Caki2 (cell line): ENCODE results near the gene LSM2. TPM values are rescaled to one million over a fixed set of nuclear protein-coding genes. Genes with fewer than 3 reads are reported as not detected.
"Not testable (repeated sequence)": the region's sequence is repeated elsewhere in the genome, so short reads cannot be mapped to it uniquely, and the experiment has no call there.

Experiments
- DNase-seq: peaks from one replicate; pipeline ENCODE4 v3.0.0-alpha.2; 2015; ENCODE audit warnings: low read depth
- in situ Hi-C: cut with HindIII; loops from 2 replicates; pipeline ENCODE4 v1.10.0; 2016; ENCODE audit warnings: low sequenced_read_pairs, low pct_unique_long_range_greater_than_20kb, mixed read lengths
- total RNA-seq: library from RNA; depleted of rRNA; stranded (reverse); fragments of >200 nt; shearing (Covaris generic); gene quantifications from 2 replicates; pipeline ENCODE4 v1.2.3, GENCODE V29; 2014; ENCODE audit warnings: low replicate concordance

The LSM2 gene
- total RNA-seq, 1 experiment from 2014 or later: 75.6 TPM

GRCh38 chr6:31830886-31831335 is 24.1 kb upstream of the LSM2 start:
- in situ Hi-C loops: no loop called here
- DNase-seq: no peak

DNA sequence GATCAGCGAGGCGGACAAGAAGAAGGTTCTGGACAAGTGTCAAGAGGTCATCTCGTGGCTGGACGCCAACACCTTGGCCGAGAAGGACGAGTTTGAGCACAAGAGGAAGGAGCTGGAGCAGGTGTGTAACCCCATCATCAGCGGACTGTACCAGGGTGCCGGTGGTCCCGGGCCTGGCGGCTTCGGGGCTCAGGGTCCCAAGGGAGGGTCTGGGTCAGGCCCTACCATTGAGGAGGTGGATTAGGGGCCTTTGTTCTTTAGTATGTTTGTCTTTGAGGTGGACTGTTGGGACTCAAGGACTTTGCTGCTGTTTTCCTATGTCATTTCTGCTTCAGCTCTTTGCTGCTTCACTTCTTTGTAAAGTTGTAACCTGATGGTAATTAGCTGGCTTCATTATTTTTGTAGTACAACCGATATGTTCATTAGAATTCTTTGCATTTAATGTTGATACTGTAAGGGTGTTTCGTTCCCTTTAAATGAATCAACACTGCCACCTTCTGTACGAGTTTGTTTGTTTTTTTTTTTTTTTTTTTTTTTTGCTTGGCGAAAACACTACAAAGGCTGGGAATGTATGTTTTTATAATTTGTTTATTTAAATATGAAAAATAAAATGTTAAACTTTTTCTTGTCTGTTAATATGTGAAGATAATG is 23.0 kb upstream of the LSM2 start:
- in situ Hi-C loops: no loop called here
- peak; percentile 76 for DNase-seq

GRCh38 chr6:31827286-31828079 is 20.7 kb upstream of the LSM2 start, which contains the start of gene HSPA1B:
Gene HSPA1B, plus strand, starts transcription at chr6:31827738. Its CDS starts 213 bp downstream, at chr6:31827951.
- in situ Hi-C loops: no loop called here
- DNase-seq: peak; percentile 100

GRCh38 chr6:31826793-31827285 is 20.1 kb upstream of the LSM2 start:
- in situ Hi-C loops: no loop called here
- DNase-seq: no peak

DNA sequence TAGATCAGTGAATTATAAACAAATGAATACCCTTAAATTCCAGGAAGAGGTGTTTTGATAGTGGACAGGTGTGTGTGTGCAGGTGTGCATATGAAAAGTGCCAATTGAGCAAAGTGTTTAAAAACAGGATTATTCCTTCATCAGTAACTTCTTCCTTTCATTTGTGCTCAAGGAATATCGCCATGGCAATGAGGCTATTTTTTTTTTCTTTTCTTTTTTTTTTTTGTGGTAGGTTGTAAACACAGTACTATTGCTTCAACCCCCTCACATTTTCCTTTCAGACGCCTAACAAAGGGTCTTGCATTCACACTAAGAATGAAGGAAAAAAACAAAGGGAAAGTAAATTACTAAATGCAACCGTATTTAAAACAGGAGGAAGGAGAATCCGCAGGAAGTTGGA is 18.8 kb upstream of the LSM2 start:
- DNase-seq: no peak
- in situ Hi-C loops: no loop called here

- DNase-seq, in situ Hi-C loops: not testable (repeated sequence)
Observed at GRCh38 chr6:31823592-31824196, 16.9 kb upstream of the LSM2 start.

- in situ Hi-C loops: no loop called here
- peak; percentile 98 for DNase-seq
Observed at GRCh38 chr6:31822036-31822821, 15.5 kb upstream of the LSM2 start.

GRCh38 chr6:31821301-31822035 is 14.7 kb upstream of the LSM2 start:
- DNase-seq: peak; percentile 79

DNA sequence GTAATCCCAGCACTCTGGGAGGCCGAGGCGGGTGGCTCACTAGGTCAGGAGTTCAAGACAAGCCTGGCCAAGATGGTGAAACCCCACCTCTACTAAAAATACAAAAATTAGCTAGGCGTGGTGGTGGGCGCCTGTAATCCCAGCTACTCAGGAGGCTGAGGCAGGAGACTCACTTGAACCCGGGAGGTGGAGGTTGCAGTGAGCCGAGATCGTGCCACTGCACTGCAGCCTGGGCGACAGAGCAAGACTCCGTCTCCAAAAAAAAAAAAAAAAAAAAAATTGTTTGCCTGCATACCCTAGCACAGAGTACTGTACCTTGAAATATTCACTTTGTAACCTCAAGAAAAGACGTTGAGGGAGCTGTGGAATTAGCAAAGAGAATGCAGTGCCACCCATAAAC is 13.6 kb upstream of the LSM2 start:
- in situ Hi-C loops, DNase-seq: not testable (repeated sequence)

More at GRCh38 chr6:31821301-31822035, 14.7 kb upstream of the LSM2 start:
- in situ Hi-C loops: no loop called here

DNA sequence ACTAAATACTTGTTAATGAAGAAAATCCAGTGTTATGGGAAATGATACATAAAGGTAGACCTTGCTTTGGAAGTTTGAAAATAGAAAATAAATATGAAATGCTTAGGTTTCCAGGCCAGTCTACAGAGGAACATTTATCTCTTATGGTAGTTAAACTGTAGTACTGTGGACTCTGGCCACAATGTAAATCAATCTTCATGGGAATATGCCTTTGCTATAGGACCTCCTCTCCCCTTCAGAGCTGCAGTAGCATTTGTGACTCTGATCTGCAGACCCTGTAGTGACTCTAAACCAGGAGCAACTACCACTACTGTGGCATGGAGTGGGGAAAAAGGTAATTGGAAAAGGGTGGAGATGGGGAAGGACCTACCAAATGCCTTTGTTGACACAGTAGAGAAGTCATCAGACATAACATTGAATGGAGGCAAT is 13.1 kb upstream of the LSM2 start:
- in situ Hi-C loops: no loop called here

GRCh38 chr6:31817929-31818511 is 11.3 kb upstream of the LSM2 start:
- in situ Hi-C loops: not testable (repeated sequence)
- peak; percentile 51 for DNase-seq

More for the DNA sequence above, 13.1 kb upstream of the LSM2 start:
- no peak for DNase-seq

DNA sequence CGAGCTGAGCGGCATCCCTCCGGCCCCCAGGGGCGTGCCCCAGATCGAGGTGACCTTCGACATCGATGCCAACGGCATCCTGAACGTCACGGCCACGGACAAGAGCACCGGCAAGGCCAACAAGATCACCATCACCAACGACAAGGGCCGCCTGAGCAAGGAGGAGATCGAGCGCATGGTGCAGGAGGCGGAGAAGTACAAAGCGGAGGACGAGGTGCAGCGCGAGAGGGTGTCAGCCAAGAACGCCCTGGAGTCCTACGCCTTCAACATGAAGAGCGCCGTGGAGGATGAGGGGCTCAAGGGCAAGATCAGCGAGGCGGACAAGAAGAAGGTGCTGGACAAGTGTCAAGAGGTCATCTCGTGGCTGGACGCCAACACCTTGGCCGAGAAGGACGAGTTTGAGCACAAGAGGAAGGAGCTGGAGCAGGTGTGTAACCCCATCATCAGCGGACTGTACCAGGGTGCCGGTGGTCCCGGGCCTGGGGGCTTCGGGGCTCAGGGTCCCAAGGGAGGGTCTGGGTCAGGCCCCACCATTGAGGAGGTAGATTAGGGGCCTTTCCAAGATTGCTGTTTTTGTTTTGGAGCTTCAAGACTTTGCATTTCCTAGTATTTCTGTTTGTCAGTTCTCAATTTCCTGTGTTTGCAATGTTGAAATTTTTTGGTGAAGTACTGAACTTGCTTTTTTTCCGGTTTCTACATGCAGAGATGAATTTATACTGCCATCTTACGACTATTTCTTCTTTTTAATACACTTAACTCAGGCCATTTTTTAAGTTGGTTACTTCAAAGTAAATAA is 10.6 kb upstream of the LSM2 start:
- in situ Hi-C loops, DNase-seq: not testable (repeated sequence)

DNA sequence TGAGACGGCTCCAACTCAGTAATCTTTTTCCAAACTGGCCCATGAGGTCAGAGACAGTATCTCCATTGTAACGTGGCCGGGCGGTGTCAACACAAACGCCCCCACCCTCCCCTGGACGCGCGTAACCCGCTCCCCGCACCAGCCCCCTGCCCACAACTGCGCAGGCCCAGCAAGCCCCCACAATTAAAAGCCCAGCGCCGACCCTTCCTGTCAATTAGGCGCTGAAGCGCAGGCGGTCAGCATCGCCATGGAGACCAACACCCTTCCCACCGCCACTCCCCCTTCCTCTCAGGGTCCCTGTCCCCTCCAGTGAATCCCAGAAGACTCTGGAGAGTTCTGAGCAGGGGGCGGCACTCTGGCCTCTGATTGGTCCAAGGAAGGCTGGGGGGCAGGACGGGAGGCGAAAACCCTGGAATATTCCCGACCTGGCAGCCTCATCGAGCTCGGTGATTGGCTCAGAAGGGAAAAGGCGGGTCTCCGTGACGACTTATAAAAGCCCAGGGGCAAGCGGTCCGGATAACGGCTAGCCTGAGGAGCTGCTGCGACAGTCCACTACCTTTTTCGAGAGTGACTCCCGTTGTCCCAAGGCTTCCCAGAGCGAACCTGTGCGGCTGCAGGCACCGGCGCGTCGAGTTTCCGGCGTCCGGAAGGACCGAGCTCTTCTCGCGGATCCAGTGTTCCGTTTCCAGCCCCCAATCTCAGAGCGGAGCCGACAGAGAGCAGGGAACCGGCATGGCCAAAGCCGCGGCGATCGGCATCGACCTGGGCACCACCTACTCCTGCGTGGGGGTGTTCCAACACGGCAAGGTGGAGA is 8.5 kb upstream of the LSM2 start, which contains the start of the genes HSPA1A and HSPA1L:
Gene HSPA1A, plus strand, starts transcription at position 519 of the 814 bp plus-strand sequence. Its CDS starts 214 bp downstream, at position 733.
Gene HSPA1L, minus strand, starts transcription at position 259 of the 814 bp plus-strand sequence. CDS start 3,311 bp downstream, outside the sequence.
- DNase-seq: peak; percentile 99

DNA sequence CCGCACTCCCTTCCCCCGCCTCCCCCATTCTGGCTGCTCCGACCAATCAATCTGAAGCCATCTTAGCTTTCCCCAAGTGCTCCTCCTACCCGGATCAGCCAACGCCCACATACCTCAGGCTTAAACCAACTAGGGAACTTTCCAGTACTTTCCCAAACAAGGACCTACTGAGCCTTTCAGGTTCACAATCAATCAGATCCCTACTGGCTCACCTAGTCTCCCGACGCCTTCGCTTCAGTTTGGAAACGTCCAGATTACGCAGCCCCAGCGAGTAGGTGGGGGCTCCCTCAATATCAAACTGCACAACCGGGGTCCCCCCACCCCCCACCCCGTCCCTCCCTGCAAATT is 7.9 kb upstream of the LSM2 start:
- in situ Hi-C loops: no loop called here
- DNase-seq: peak; percentile 96

More for the DNA sequence above, 8.5 kb upstream of the LSM2 start, which contains the start of the genes HSPA1A and HSPA1L:
- in situ Hi-C loops: no loop called here

DNA sequence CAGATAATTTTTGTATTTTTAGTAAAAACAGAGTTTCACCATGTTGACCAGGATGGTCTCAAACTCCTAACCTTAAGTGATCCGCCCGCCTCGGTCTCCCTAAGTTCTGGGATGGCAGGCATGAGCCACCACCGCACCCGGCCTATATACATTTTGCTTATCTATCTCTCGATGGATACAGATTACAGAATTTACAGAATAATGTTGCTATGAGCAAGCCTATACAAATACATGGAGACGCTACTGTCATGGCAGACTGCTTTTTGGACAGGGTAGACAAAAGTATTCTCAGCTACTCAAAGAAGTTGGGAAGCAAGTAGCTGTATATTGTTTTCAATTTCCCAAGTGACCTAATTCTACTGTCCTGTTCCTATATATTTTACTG is 6.7 kb upstream of the LSM2 start:
- no peak for DNase-seq
- in situ Hi-C loops: no loop called here
